ENCODE results near the gene GSG1L. TPM values are rescaled to one million over a fixed set of nuclear protein-coding genes. Genes with fewer than 3 reads are reported as not detected.
"Not testable (repeated sequence)": the region's sequence is repeated elsewhere in the genome, so short reads cannot be mapped to it uniquely, and the experiment has no call there.

Gene GSG1L
- total RNA-seq, 1 donor from 2014 or later: 1.4 TPM

DNA sequence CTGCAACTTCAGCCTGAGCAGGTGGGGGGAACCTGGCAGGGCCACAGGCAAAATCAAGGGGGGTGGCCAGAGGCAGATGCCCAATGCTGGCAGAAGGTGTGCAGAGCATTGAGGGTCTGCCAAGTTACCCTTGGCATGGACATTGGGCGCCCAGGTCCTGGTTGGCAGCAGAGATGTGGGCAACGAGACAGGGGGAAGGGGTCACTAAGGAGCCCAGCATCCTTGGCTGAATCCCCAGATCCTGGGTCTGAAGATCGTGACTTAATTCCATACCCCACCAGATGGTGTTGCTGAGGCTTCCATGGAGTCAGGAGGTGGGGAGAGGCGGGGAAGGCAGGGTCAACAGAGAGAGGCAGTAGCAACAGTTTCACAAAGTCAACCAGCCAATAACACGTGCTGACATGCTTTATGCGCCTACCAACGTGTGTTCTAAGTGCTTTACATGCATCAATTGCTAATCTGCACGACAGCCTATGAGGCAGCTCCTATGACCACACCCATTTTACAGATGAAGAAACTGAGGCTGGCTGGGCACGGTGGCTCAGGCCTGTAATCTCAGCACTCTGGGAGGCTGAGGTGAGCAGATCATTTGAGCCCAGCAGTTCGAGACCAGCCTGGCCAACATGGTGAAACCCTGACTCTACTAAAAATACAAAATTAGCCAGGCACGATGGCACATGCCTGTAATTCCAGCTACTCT is 83.3 kb downstream of the GSG1L start:
- peak; percentile 60 for DNase-seq

DNA sequence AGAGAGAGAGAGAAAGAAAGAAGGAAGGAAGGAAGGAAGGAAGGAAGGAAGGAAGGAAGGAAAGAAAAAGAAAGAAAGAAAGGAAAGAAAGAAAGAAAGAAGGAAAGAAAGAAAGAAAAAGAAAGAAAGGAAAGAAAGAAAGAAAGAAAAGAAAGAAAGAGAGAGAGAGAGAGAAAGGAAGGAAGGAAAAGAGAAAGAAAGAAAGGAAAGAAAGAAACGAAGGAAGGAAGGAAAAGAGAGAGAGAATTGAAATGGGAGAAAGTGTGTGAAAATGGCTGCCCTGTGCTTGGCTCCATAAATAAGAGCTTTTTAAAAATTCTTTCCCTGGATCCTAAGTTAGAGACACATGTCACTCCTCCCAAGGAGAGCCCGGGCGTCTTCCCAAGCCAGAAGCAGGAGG is 83.8 kb downstream of the GSG1L start:
- not testable (repeated sequence) for DNase-seq

DNA sequence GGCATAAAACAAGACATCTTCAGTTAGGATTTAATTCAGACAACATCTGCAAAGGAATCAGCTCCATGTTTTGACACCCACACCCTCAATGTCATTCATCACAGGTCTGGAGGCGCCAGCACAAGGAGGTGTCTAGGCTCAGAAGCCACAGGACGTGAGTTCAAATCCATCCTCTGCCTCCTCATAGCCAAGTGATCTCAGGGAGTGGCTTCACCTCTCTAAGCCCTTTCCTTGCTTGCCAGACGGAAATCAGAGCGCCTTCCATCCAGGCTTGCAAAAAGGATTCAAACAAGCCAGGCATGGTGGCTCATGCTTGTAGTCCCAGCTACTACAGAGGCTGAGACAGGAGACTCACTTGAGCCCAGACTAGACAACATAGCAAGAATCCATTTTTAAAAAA is 84.6 kb downstream of the GSG1L start:
- no peak for DNase-seq

DNA sequence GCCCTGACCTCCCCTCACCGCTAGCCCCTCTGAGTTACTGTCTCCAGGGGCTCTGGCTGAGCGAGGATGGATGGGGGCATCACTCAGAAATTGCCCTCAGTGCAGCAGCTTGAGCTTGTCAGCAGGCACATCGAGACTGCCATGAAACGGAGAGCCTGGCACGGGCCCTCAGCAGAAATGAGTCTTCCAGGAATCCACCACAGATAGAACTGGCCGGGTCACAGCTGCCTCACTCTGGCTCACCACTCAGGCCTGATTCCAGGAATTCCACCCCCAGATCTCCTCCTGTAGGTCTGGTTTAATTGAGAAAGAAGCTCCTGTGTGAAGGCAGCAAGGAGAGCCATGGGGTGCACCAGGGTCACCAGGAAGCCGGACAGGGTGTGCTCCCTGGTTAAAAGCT is 85.5 kb downstream of the GSG1L start:
- peak; percentile 89 for DNase-seq

DNA sequence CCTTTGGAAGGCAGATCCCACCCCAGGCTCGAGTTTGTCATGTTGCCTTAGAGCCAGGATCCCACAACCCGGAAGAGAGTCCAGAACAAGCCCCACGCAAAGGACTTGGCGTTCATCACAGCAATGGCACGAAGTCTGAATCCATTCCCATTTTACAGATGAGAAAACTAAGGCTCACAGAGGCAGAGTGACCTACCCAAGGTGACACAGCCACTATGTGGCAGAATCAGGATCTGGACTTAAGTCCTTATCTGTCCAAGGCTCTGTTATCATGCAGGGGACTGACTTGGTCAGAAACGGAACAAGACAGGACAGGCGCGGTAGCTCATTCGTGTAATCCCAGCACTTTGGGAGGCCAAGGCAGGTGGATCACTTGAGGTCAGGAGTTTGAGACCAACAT is 86.5 kb downstream of the GSG1L start:
- DNase-seq: no peak

GRCh38 chr16:27974896-27975540 is 88.5 kb downstream of the GSG1L start:
- no peak for DNase-seq

DNA sequence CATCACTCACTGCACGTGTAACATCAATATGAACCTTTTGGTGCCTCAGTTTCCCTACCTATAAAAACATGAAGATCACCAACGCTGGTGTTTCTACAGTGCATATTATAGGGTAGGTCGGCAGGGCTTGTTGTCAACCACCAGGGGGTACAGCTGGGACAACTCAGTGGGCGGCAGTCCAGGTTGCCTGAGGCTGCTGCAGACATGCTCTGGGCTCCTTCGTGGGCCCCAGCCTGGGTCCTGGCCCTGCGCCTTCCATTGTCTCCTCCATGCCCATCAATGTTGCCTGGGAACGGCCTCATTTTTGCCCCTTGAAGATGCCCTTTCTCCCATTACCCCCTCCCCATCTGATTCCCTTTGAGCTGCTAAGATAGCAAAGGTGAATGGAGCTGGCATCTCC is 89.8 kb downstream of the GSG1L start:
- DNase-seq: no peak

DNA sequence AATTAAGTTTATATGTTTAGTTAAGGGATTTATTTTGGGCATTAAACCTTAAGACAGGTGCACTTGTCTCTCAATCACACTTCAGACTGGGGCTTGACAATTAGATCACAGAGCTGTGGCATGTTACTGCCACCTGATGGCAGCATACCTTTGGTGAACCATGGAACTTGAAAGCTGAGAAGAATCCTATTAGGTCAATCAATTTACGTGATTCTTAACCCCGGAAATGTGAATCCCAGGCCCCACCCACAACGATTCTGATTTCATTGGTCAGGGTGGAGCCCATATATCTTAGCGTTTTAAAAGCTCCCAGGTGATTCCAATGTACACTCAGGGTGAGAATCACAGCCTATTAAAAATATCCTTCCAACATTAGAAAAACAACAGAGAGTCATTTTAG is 91.0 kb downstream of the GSG1L start:
- DNase-seq: peak; percentile 46

DNA sequence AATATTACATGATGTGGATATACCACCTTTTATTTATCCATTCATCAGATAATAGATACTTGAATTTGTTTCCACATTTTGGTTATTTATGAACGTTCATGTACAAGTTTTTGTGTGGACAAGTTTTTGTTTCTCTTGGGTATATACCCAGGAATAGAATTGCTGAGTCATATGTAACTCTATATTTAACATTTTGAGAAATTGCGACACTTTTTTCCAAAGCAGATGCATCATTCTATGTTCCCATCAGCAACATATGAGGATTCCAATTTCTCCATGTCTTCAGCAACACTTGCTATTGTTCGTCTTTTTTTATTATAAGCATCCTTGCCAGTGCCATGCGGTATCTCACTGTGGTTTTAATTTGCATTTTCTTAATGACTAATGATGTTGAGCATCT is 93.9 kb downstream of the GSG1L start:
- DNase-seq: no peak

DNA sequence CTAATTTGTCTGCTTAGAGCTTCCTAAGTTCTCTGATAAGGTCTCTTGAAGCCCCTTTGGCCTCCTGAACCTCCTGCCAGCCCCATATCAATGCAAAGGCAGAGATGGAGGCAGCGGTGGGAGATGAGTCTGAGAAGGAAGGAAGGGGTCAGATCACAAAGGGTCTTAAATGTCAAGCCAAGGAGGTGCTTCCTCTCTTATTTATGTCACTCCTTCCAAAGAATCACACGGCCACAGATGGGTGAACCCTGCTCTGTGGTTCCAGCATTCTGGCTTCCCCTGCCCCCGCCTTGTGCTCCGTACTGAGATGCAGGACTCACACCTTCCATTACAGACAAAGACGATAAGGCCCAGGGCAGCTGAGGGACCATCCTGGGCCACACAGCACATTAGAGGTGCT is 96.3 kb downstream of the GSG1L start:
- DNase-seq: no peak

GRCh38 chr16:27966756-27967155 is 96.8 kb downstream of the GSG1L start:
- no peak for DNase-seq

DNA sequence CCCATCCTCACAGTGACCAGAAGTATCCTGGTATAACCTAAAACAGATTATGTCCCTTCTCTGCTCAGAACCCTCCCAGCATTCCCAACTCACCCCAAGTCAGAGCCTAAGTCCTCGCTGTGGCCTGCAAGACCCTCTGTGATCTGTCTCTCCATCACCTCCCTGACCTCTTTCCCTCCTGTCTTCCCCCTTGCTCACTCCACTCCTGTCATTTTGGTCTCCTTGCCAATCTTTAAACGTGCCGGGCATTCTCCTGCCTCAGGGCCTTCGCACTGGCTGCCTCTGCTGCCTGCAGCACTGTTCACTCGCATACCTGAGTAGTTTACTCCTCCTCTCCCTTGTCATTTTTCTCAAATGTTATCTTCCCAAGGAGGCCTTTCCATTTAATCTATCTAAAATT is 97.7 kb downstream of the GSG1L start:
- no peak for DNase-seq

- DNase-seq: no peak
Observed at GRCh38 chr16:27963471-27963965, 100.0 kb downstream of the GSG1L start.

DNA sequence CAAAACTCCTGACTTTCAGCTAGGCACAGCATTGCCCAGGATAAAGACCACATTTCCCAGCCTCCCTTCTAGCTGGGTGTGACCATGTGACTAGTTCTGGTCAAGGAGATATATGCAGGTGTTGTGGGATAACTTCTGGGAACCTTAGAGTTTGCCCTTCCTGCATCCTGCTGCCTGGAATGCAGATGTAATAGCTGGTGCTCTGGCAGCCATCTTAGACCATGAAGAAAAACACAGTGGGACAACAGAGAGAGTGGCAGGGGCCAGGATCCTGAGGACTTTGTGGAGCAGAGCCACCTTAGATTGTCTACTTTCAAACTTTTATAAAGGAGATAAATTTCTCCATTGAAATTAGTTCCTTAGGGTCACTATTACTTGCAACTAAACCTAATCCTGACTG is 101.3 kb downstream of the GSG1L start:
- DNase-seq: no peak

DNA sequence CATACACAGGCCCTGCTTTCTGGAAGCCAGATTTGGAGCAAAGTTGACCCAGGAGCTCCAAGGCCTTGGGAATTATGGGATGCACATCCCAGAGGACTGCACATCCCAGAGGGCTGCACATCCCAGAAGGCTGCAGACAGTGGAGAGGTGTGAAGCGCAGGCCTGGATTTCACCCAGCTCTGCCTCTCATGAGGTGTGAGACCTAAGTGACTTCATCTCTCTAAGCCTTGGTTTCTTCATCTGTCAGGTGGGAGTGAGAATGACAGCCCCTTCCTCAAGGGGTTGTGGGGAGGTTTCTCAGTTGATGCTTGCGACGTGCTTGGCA is 102.3 kb downstream of the GSG1L start:
- DNase-seq: no peak

DNA sequence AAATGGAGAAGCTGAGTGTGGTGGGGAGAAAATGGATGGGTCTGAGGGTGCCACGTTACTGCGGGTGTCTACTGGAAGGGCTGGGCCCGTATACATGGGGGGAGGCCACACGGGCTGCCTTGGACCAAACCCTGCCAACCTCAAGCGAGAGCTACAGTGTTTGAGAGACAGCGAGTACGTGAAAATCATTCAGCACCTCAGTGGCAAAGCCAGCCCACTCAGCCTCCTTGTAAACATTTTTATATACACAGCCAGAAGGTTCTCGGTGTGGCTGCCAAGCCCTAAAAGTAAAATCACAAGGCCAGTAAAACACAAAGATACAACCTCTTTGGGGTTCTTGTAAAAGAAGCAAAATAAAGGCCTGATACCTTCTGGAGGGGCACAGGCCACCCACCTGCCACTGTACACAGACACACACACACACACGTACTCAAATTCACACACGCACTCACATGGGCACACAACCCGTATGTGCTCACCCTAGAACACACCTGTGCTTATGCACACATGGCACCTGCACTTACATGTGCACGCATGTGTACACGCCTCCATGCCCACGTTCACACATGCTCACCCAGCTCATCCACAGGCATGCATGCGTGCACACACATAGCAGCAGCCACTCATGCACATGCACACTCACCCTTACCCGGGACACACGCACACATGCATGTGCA is 102.8 kb downstream of the GSG1L start:
- DNase-seq: no peak

GRCh38 chr16:27959914-27960313 is 103.6 kb downstream of the GSG1L start:
- no peak for DNase-seq

- DNase-seq: no peak
Observed at GRCh38 chr16:27954191-27954590, 109.3 kb downstream of the GSG1L start.

GRCh38 chr16:27952811-27953210 is 110.7 kb downstream of the GSG1L start:
- no peak for DNase-seq

DNA sequence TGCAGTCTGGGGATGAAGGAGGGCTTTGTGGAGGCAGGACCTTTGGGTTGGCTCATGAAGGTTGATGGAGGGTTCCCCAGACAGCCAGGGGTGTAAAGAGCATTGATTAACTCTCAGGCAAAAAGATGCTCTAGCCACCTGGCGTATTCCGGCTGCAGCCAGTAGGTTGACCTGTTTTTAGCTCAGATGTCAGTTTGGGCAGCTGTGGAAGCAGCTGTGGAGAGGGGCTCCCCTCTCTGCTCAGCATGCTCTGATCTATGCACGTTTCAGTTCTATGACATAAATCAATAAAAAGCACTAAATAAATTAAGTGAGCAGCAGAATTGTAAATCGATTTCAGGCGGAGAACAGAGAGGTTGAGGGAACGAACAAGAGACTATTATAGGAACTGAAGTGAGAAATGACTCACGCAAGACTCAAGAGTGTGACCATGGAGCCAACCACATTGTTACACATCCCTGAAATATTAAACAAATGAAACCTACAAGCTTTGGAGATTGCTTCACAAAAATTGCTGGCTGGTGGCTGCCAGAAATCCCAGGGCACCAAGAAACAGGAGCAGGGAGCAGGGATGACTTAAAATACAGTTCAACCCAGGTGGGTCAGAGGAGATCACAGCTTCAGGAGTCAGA is 111.9 kb downstream of the GSG1L start:
- DNase-seq: no peak

GRCh38 chr16:27950206-27950887 is 113.2 kb downstream of the GSG1L start:
- no peak for DNase-seq

DNA sequence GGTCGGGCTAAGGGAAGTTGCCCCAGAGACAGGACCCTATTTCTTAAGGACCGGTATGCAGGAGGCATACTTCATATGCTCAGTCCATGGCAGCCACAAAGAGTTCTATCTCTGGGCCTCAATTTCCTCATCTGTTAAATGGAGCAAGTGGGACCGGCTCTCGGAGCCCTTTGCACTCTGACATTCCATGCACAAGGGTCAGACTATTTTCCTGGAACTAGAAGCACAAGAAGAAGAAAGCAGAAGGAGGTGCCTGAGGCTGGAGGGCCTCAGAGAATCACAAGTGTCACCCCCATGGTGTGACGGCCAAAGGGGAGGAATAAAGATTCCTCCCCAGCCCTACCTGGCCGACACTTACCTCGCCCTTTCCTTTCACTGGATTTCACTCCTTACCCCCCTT is 115.8 kb downstream of the GSG1L start:
- DNase-seq: no peak
